Activated T-cell treated with anti-CD3 and anti-CD28 coated beads for 24 hours (primary cell): ENCODE data around the gene LIMS1.
"Not testable (repeated sequence)": the region's sequence is repeated elsewhere in the genome, so short reads cannot be mapped to it uniquely, and the experiment has no call there.

Source experiments
- DNase-seq: peaks from one replicate; pipeline ENCODE4 v3.0.0-alpha.2; 2020; ENCODE audit warnings: low read depth

LIMS1 gene

GRCh38 chr2:108634576-108635160, 100.4 kb downstream of the LIMS1 start:
- DNase-seq: no peak

- DNase-seq: no peak
Observed at GRCh38 chr2:108635630-108636354, 101.5 kb downstream of the LIMS1 start.

DNA sequence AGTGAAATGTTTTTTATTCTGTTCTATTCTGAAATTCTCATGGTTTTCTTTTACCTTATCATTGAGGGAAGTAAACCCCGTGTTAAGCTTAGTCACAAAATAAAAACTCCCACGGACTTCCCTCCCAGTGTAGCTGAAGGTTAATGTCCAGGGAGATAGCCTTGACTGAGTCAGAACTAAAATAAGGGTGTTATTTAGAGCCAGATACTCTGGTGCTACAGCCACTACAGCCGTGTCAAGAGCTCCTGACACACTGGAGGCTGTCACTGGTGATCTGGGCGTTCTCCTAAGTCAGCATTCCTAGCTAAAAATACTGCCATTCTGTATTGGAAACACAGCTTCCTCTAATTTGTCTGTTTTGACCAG, 103.0 kb downstream of the LIMS1 start:
- DNase-seq: no peak

DNA sequence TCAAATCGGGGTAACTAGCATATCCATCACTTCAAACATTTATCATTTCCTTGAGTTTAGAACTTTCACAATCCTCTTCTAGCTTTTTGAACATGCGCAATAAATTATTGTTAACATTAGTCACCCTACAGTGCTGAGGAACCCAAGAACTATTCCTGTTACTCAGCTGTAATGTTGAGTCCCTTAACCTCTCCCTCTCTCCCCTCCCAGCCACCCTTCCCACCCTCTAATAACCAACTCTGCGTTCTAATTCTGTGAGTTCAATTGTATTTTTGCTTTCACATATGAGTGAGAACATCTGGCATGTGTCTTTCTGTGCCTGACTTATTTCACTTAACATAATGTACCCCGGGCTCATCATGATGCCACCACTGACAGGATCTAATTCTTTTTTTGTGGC, 106.5 kb downstream of the LIMS1 start:
- no peak for DNase-seq

DNA sequence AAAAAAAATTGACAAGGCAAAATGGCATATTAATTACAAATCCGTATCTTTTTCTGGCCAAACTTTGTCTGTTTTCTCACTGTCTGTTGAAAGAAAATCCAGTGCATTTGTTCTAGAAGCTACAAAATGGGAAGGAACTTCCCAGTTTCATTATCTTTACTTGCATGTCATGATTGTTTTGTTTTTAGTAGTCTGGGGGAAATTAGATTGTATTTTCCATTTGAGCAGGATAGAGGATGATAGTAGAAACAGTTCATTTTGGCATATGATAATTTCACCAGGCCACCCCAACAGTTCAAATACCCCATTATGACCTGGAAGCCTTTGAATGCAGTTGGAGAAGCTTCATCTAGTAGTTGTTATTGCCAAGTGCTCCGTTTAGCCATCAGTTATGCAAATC, 107.5 kb downstream of the LIMS1 start:
- no peak for DNase-seq

- DNase-seq: no peak
Observed at GRCh38 chr2:108643261-108643849, 109.1 kb downstream of the LIMS1 start.

GRCh38 chr2:108643862-108644261, 109.6 kb downstream of the LIMS1 start:
- DNase-seq: not testable (repeated sequence)

DNA sequence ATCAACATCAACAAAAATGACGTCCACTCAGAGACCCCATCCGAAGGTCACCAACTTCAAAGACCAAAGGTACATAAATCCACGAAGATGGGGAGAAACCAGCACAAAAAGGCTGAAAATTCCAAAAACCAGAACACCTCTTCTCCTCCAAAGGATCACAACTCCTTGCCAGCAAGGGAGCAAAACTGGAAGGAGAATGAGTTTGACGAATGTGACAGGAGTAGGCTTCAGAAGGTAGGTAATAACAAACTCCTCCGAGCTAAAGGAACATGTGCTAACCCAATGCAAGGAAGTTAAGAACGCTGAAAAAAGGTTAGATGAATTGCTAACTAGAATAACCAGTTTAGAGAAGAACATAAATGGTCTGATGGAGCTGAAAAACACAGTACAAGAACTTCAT, 110.2 kb downstream of the LIMS1 start:
- not testable (repeated sequence) for DNase-seq

DNA sequence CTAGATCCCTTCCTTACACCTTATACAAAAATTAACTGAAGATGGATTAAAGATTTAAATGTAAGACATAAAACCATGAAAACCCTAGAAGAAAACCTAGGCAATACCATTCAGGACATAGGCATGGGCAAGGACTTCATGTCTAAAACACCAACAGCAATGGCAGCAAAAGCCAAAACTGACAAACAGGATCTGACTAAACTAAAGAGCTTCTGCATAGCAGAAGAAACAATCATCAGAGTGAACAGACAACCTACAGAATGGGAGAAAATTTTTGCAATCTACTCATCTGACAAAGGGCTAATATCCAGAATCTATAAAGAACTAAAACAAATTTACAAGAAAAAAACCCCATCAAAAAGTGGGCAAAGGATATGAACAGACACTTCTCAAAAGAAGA, 114.5 kb downstream of the LIMS1 start:
- DNase-seq: not testable (repeated sequence)

DNA sequence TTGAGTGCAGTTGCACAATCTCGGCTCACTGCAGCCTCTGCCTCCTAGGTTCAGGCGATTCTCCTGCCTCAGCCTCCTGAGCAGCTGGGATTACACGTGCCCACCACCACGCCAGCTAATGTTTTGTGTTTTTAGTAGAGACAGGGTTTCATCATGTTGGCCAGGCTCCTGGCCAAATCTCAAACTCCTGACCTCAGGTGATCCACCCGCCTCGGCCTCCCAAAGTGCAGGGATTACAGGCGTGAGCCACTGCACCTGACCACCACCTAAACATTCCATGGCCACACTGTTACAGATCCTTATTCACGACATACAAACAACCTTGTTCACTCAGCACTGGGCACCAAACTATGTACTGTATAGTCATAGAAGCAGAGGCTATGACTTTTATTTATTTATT, 116.2 kb downstream of the LIMS1 start:
- DNase-seq: not testable (repeated sequence)

DNA sequence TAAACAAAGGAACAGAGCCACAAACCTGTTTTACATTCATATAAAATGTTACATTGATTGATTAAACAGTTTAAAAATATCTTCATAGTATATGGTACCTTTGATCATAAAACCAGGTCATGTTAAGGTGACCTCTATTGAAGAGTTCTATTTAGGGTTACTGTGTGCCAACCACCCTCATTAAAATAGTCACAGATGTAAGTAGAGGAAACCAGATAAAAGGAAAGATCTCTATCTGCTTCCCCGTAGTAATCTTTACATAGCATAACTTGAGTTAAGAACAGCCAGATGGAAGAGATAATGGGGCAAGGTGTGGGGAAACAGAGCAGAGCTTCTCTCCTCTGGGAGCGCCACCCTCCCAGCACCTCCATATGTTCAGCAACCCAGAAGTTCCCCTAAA, 117.2 kb downstream of the LIMS1 start:
- DNase-seq: not testable (repeated sequence)

- peak; percentile 35 for DNase-seq
Observed at GRCh38 chr2:108652187-108652931, 118.1 kb downstream of the LIMS1 start.

GRCh38 chr2:108653425-108653824, 119.2 kb downstream of the LIMS1 start:
- DNase-seq: not testable (repeated sequence)

DNA sequence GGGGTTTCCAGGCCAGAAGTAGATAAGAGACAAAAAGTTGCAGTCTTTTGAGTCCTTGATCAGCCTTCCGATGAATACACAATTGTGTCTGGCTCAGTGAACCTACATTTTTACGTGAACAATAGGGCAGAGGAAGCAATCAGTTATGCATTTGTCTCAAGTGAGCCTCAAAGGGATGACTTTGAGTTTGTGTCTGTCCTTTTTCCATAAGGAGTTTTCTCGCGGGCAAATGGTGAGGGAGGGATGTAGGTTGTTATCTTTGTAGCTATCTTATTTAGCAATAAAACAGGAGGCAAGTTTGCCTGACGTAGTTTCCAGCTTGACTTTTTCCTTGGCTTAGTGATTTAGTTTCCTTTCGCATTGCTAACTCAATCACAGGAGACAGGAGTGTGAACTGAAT, 119.6 kb downstream of the LIMS1 start:
- DNase-seq: not testable (repeated sequence)

DNA sequence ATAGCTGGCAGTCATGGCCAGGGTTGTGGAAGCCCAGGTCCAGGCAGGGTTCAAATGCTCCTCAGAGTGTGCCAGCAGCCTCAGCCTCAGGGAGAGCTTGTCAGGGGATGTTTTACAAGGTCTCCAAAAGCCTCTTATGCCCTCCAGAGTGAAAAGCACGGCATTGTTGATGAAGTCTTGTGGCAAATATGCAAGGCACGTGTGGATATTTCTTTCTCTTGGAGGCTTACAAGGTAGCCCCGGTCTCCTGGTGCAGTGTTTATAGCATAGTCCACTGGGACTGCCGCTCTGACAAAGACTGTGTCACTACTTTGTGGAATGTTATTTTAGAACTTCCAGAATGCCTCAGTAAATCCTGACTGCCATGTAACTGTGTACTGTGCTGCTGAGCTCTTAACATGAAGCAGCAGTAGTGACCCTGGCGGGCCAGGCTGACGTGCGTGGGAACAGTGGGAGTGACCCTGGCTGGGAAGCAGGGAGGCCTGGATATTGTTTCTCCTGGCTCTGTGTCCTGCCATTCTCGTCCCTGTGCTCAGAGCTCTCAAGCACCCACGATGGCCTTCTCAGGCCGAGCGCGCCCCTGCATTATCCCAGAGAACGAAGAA, 120.4 kb downstream of the LIMS1 start:
- DNase-seq: not testable (repeated sequence)

GRCh38 chr2:108655270-108655669, 121.0 kb downstream of the LIMS1 start:
- DNase-seq: not testable (repeated sequence)

DNA sequence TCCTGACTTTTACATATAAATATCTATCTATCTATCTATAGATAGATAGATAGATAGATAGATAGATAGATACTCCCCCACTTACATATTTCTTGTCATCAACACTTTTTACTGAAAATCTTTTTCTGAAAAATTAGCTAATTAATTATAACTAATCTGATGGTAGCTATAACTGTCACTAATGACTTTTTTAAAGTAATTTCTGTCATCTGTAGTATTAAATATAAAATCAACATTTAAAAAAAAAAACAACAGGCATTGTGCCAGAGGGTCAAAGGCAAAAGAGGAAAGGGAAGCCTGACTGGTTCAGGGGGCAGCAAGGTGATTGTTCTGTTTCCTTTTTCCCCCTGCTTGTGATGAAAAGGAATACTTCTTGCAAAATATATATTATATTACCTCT, 122.0 kb downstream of the LIMS1 start:
- DNase-seq: not testable (repeated sequence)

DNA sequence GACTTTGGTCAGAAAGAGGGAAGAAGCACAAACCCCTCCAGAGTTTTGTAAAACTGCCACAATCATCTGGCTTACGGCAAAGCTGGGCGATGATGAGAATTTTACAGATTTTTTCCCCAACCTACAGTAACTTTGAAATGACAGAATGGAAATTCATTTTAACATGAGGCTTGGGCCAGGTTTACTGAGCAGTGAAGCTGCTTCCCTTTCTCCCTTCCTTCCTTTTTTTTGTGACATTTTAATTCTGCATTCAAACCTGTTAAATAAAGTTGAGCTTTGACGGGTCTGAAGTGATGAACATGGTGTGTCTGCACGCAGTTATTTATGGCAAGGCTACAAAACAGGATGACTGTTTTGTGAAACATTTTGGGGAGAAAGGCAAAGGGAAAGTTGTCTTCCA, 123.2 kb downstream of the LIMS1 start:
- DNase-seq: not testable (repeated sequence)

DNA sequence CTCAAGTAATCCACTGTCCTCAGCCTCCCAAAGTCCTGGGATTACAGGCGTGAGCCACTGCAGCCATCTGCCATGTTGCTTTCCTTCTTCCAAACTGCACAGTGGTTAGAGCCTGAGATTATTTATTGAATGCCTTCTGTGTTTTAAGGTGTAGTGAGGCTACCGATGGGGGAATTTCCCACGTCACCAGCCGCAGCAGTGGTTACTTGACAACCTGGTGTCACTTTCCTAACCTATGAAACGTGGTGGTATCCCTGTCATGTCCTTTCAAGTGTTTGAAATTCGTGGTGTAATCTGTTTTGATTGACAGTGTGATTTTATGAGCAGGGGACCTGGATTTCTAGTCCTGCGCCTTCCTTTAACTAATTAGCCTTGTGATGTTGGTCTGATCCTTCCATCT, 124.3 kb downstream of the LIMS1 start:
- not testable (repeated sequence) for DNase-seq

GRCh38 chr2:108661493-108661892, 127.2 kb downstream of the LIMS1 start:
- not testable (repeated sequence) for DNase-seq

DNA sequence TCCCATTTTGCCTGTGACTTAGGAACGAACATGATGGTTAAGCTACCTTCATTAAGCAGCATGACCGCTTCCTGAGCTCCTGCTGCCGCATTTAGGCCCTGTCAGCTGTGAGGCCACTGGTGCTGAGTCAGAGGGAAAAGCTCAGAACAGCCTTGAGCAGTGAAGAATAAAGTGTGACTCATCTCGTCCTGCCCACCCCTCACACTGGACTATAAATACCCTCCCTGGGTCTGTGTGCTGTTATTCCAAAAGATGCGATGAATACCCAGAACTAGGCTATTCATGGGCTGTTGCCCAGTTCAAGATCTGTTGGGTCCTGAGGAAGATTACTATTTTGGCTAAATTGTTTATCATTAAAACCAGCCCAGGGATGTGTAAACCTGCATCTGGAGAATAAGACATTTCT, 127.9 kb downstream of the LIMS1 start:
- DNase-seq: not testable (repeated sequence)

- not testable (repeated sequence) for DNase-seq
Observed at GRCh38 chr2:108663346-108663745, 129.1 kb downstream of the LIMS1 start.
